ENCODE data around the gene RELN. TPM values are rescaled to one million over a fixed set of nuclear protein-coding genes. Genes with fewer than 3 reads are reported as not detected.

The RELN gene
- total RNA-seq, 2 donors from 2014 or later, result 3.9 to 8.5 TPM

- H3K36me3 Mint-ChIP-seq (ENCODE audit: low read depth), result no peaks in the 10 kb centered on the region
- no peak for DNase-seq
- H3K36me3 ChIP-seq (ENCODE audit: control insufficient read depth, insufficient read depth, low read length), result no peaks in the 10 kb centered on the region
- H3K4me1 Mint-ChIP-seq, result no peaks in the 10 kb centered on the region
- H3K4me3 ChIP-seq (ENCODE audit: low read length), result no peak overlapping the region
- no peaks in the 10 kb centered on the region for H3K27me3 ChIP-seq (ENCODE audit: control insufficient read depth, insufficient read depth, low read length, poor library complexity, severe bottlenecking)
- no peak for TF ChIP-seq CTCF (conservative IDR thresholded peaks at IDR 0.05)
- no peaks in the 10 kb centered on the region for H3K9me3 Mint-ChIP-seq
- 80 to 93% methylated on average over 1 to 2 of the region's 2 CpGs for WGBS, 2 experiments (ENCODE audit: insufficient coverage in 1 of 2, insufficient read length in 1 of 2)
- H3K4me3 Mint-ChIP-seq, result no peak overlapping the region
- no peaks in the 10 kb centered on the region for H3K4me1 ChIP-seq (ENCODE audit: control insufficient read depth, insufficient read depth, low read length)
- H3K27ac ChIP-seq (ENCODE audit: low read depth, low read length), result no peak overlapping the region
- H3K9me3 ChIP-seq (ENCODE audit: control insufficient read depth, low read length), result no peaks in the 10 kb centered on the region
- H3K27ac Mint-ChIP-seq, result no peak overlapping the region
- peaks cover 4% of the 10 kb centered on the region for H3K27me3 Mint-ChIP-seq (ENCODE audit: insufficient read depth)
- H3K9ac ChIP-seq (ENCODE audit: extremely low read depth, low read length, poor library complexity, severe bottlenecking), result no peak overlapping the region
Measured at GRCh38 chr7:103867874-103868273, 121.6 kb downstream of the RELN start.

GRCh38 chr7:103866919-103867318 lies 122.5 kb downstream of the RELN start:
- H3K4me1 ChIP-seq (ENCODE audit: control insufficient read depth, insufficient read depth, low read length), result no peaks in the 10 kb centered on the region
- no peak for DNase-seq
- no peak overlapping the region for H3K4me3 ChIP-seq (ENCODE audit: low read length)
- no peak for TF ChIP-seq CTCF (conservative IDR thresholded peaks at IDR 0.05)
- H3K9me3 ChIP-seq (ENCODE audit: control insufficient read depth, low read length), result no peaks in the 10 kb centered on the region
- H3K27ac ChIP-seq (ENCODE audit: low read depth, low read length), result no peak overlapping the region
- no peak overlapping the region for H3K9ac ChIP-seq (ENCODE audit: extremely low read depth, low read length, poor library complexity, severe bottlenecking)
- Mint-ChIP-seq H3K36me3 (ENCODE audit: low read depth) (no peaks in the 10 kb centered on the region), H3K27ac (no peak overlapping the region), H3K4me3 (no peak overlapping the region), H3K27me3 (ENCODE audit: insufficient read depth) (peaks cover 4% of the 10 kb centered on the region), H3K9me3 (no peaks in the 10 kb centered on the region), H3K4me1 (no peaks in the 10 kb centered on the region)
- no peaks in the 10 kb centered on the region for H3K27me3 ChIP-seq (ENCODE audit: control insufficient read depth, insufficient read depth, low read length, poor library complexity, severe bottlenecking)
- WGBS, 2 experiments (ENCODE audit: insufficient coverage in 1 of 2, insufficient read length in 1 of 2), result 85% methylated on average over 3 of the region's 4 CpGs; no CpG with 5 or more reads in 1 of the 2 experiments
- H3K36me3 ChIP-seq (ENCODE audit: control insufficient read depth, insufficient read depth, low read length), result no peaks in the 10 kb centered on the region

- H3K27me3 ChIP-seq (ENCODE audit: control insufficient read depth, insufficient read depth, low read length, poor library complexity, severe bottlenecking), result no peaks in the 10 kb centered on the region
- no peak overlapping the region for H3K4me3 ChIP-seq (ENCODE audit: low read length)
- no peaks in the 10 kb centered on the region for H3K9me3 ChIP-seq (ENCODE audit: control insufficient read depth, low read length)
- Mint-ChIP-seq H3K36me3 (ENCODE audit: low read depth) (no peaks in the 10 kb centered on the region), H3K4me3 (no peak overlapping the region), H3K4me1 (no peaks in the 10 kb centered on the region), H3K27me3 (ENCODE audit: insufficient read depth) (no peaks in the 10 kb centered on the region), H3K9me3 (no peaks in the 10 kb centered on the region), H3K27ac (no peak overlapping the region)
- H3K27ac ChIP-seq (ENCODE audit: low read depth, low read length), result no peak overlapping the region
- H3K9ac ChIP-seq (ENCODE audit: extremely low read depth, low read length, poor library complexity, severe bottlenecking), result no peak overlapping the region
- TF ChIP-seq CTCF (conservative IDR thresholded peaks at IDR 0.05), result no peak
- DNase-seq, result no peak
- no peaks in the 10 kb centered on the region for H3K36me3 ChIP-seq (ENCODE audit: control insufficient read depth, insufficient read depth, low read length)
- 93% methylated on average over 5 of the region's 5 CpGs; no CpG with 5 or more reads in 1 of the 2 experiments for WGBS, 2 experiments (ENCODE audit: insufficient coverage in 1 of 2, insufficient read length in 1 of 2)
- no peaks in the 10 kb centered on the region for H3K4me1 ChIP-seq (ENCODE audit: control insufficient read depth, insufficient read depth, low read length)
Measured at GRCh38 chr7:103865442-103865841, 124.0 kb downstream of the RELN start.

All from endodermal cell (in vitro differentiated cells).